Activated naive CD8-positive, alpha-beta T cell treated with anti-CD3 and anti-CD28 coated beads for 36 hours (primary cell): ENCODE results near the gene WDR19. TPM values are rescaled to one million over a fixed set of nuclear protein-coding genes. Genes with fewer than 3 reads are reported as not detected.
"Not testable (repeated sequence)": the region's sequence is repeated elsewhere in the genome, so short reads cannot be mapped to it uniquely, and the experiment has no call there.

Experiments used
- DNase-seq: peaks from one replicate; pipeline ENCODE4 v3.0.0; 2021
- H3K27ac Mint-ChIP-seq: one replicate; pipeline ENCODE4 v1.8.0; 2022; ENCODE audit warnings: mild to moderate bottlenecking, moderate library complexity, mixed read lengths
- H3K27me3 Mint-ChIP-seq: one replicate; pipeline ENCODE4 v1.8.0; 2022; ENCODE audit warnings: mild to moderate bottlenecking, mixed read lengths
- H3K36me3 Mint-ChIP-seq: one replicate; pipeline ENCODE4 v1.8.0; 2021; ENCODE audit warnings: mild to moderate bottlenecking, mixed read lengths
- H3K4me1 Mint-ChIP-seq: one replicate; pipeline ENCODE4 v1.8.0; 2021; ENCODE audit warnings: mixed read lengths
- H3K4me3 Mint-ChIP-seq: one replicate; pipeline ENCODE4 v1.8.0; 2022; ENCODE audit warnings: mild to moderate bottlenecking, moderate library complexity, mixed read lengths
- H3K9me3 Mint-ChIP-seq: one replicate; pipeline ENCODE4 v1.8.0; 2022; ENCODE audit warnings: mixed read lengths
- total RNA-seq, 2 experiments: library from RNA; stranded (reverse); gene quantifications; one replicate each; pipeline ENCODE4 v1.2.3, GENCODE V29; 2021

Gene WDR19
- total RNA-seq, 2 experiments from 2014 or later = 11.0 to 14.1 TPM

DNA sequence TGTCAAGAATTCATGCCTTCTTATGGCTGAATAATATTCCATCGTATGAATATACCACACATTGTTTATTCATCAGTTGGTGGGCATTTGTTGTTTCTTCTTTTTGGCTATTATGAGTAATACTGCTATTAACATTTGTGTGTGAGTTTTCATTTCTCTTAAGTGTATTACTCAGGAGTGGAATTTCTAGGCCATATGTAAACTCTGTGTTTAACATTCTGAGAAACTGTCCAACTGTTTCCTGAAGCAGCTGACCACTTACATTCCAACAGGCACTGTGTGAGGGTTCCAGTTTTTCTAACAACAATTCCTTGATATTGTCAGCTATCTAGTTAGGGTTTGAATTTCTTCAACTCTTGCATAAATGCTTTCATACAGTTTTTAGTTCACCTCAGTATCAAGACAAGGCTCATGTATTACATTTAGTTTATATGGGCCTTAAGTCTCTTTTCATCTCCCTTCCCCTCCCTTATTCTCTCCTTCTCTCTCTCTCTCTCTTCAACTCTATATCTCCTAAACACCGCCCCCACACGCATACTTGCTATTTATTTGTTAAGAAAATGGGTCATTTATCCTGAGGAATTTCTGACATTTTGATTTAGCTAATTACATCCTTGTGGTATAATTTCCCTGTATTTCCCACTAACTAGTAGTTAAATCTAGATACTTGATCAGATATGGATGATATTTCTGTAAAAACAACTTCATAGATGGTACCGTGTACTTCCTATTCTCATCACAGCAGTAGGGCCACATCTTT lies 77.4 kb downstream of the WDR19 start:
- H3K4me1 Mint-ChIP-seq = no peaks in the 10 kb centered on the region
- H3K36me3 Mint-ChIP-seq = peaks cover 17% of the 10 kb centered on the region
- no peak overlapping the region for H3K27ac Mint-ChIP-seq
- no peaks in the 10 kb centered on the region for H3K27me3 Mint-ChIP-seq
- no peak for DNase-seq
- no peaks in the 10 kb centered on the region for H3K9me3 Mint-ChIP-seq
- H3K4me3 Mint-ChIP-seq = no peak overlapping the region

GRCh38 chr4:39263895-39264294 lies 81.6 kb downstream of the WDR19 start:
- no peak for DNase-seq
- H3K27me3 Mint-ChIP-seq = no peaks in the 10 kb centered on the region
- no peak overlapping the region for H3K27ac Mint-ChIP-seq
- H3K4me3 Mint-ChIP-seq = no peak overlapping the region
- H3K9me3 Mint-ChIP-seq = no peaks in the 10 kb centered on the region
- H3K36me3 Mint-ChIP-seq = peaks cover 12% of the 10 kb centered on the region
- H3K4me1 Mint-ChIP-seq = no peaks in the 10 kb centered on the region

GRCh38 chr4:39274503-39274902 lies 92.2 kb downstream of the WDR19 start:
- Mint-ChIP-seq H3K4me3 (no peak overlapping the region), H3K36me3 (peaks cover 6% of the 10 kb centered on the region), H3K4me1 (no peaks in the 10 kb centered on the region), H3K27ac (no peak overlapping the region), H3K9me3 (no peaks in the 10 kb centered on the region), H3K27me3 (no peaks in the 10 kb centered on the region)
- no peak for DNase-seq

DNA sequence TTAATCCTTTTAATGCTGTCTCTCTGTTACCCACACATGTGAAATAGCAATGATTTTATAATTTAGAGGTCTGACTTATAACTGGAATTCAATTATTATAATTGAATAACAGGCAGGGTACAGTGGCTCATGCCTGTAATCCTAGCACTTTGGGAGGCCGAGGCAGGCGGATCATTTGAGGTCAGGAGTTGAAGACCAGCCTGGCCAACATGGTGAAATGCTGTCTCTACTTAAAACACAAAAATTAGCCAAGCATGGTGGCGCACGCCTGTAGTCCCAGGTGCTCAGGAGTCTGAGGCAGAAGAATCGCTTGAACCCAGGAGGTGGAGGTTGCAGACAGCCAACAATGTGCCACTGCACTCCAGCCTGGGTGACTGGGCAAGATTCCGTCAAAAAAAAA lies 95.3 kb downstream of the WDR19 start:
- not testable (repeated sequence) for H3K27ac Mint-ChIP-seq, H3K27me3 Mint-ChIP-seq, H3K4me3 Mint-ChIP-seq, DNase-seq, H3K36me3 Mint-ChIP-seq, H3K9me3 Mint-ChIP-seq, H3K4me1 Mint-ChIP-seq

- no peaks in the 10 kb centered on the region for H3K27me3 Mint-ChIP-seq
- H3K9me3 Mint-ChIP-seq = no peaks in the 10 kb centered on the region
- H3K4me1 Mint-ChIP-seq = no peaks in the 10 kb centered on the region
- H3K36me3 Mint-ChIP-seq = peaks cover 2% of the 10 kb centered on the region
- DNase-seq = no peak
- H3K27ac Mint-ChIP-seq = no peak overlapping the region
- H3K4me3 Mint-ChIP-seq = no peak overlapping the region
Observed at GRCh38 chr4:39278476-39278875, 96.1 kb downstream of the WDR19 start.

DNA sequence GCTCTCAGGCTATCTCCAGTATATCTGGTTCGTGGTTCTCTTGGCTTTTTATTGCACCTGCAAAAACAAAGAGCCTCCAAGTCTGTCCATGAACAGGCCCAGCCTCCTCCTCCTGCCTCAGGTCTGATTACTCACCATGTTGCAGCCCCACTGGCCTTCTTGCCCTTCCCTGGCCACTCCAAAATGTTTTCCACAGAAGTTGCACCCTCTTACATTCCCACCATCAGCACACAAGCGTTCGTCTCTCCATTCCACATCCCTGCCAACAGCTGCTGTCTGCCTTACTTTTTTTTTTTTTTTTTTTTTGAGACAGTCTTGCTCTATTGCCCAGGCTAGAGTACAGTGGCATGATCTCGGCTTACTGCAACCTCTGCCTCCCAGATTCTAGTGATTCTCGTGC lies 97.1 kb downstream of the WDR19 start:
- Mint-ChIP-seq H3K27me3 (no peaks in the 10 kb centered on the region), H3K4me3 (no peak overlapping the region), H3K4me1 (no peaks in the 10 kb centered on the region), H3K27ac (no peak overlapping the region), H3K9me3 (no peaks in the 10 kb centered on the region), H3K36me3 (peaks cover 7% of the 10 kb centered on the region)
- DNase-seq = no peak

- Mint-ChIP-seq H3K4me1 (no peaks in the 10 kb centered on the region), H3K9me3 (no peaks in the 10 kb centered on the region), H3K4me3 (no peak overlapping the region), H3K36me3 (peaks cover 7% of the 10 kb centered on the region), H3K27ac (no peak overlapping the region), H3K27me3 (no peaks in the 10 kb centered on the region)
- no peak for DNase-seq
Observed at GRCh38 chr4:39280770-39281169, 98.4 kb downstream of the WDR19 start.

GRCh38 chr4:39285111-39285795 lies 102.9 kb downstream of the WDR19 start:
- Mint-ChIP-seq H3K4me1 (peaks cover 2% of the 10 kb centered on the region), H3K4me3 (no peak overlapping the region), H3K27me3 (no peaks in the 10 kb centered on the region), H3K36me3 (peaks cover 16% of the 10 kb centered on the region), H3K9me3 (no peaks in the 10 kb centered on the region), H3K27ac (no peak overlapping the region)
- no peak for DNase-seq

- Mint-ChIP-seq H3K9me3 (no peaks in the 10 kb centered on the region), H3K27ac (no peak overlapping the region), H3K36me3 (peaks cover 16% of the 10 kb centered on the region), H3K4me3 (no peak overlapping the region), H3K27me3 (no peaks in the 10 kb centered on the region), H3K4me1 (peaks cover 2% of the 10 kb centered on the region)
- DNase-seq = no peak
Observed at GRCh38 chr4:39285853-39286252, 103.5 kb downstream of the WDR19 start.

DNA sequence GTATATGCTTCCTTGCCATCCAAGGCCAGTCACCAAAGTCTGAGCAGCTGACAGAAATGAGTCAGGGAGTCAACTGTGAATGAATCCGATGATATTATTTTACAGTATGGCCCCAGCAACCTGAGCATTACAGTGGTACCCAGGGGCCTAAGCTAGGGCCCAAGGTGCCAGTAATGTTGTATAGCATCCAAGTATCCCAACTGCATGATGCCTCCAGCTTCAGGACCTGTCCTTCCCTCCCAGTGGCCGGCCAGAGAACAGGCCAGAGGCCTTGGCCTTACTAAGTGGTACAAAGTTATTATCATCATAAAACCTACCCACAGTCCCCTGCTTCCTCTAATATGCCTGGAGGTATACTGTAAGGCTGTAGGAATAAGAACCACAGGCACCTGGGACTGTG lies 103.9 kb downstream of the WDR19 start:
- Mint-ChIP-seq H3K27me3 (no peaks in the 10 kb centered on the region), H3K27ac (no peak overlapping the region), H3K4me3 (no peak overlapping the region), H3K9me3 (no peaks in the 10 kb centered on the region), H3K36me3 (peaks cover 16% of the 10 kb centered on the region), H3K4me1 (peaks cover 2% of the 10 kb centered on the region)
- DNase-seq = no peak

GRCh38 chr4:39287223-39287622 lies 104.9 kb downstream of the WDR19 start:
- H3K36me3 Mint-ChIP-seq = peaks cover 25% of the 10 kb centered on the region
- H3K27me3 Mint-ChIP-seq = no peaks in the 10 kb centered on the region
- H3K4me1 Mint-ChIP-seq = peaks cover 2% of the 10 kb centered on the region
- no peak overlapping the region for H3K27ac Mint-ChIP-seq
- DNase-seq = no peak
- no peak overlapping the region for H3K4me3 Mint-ChIP-seq
- no peaks in the 10 kb centered on the region for H3K9me3 Mint-ChIP-seq

- H3K4me3 Mint-ChIP-seq = no peak overlapping the region
- no peaks in the 10 kb centered on the region for H3K27me3 Mint-ChIP-seq
- DNase-seq = no peak
- H3K9me3 Mint-ChIP-seq = no peaks in the 10 kb centered on the region
- no peak overlapping the region for H3K27ac Mint-ChIP-seq
- H3K36me3 Mint-ChIP-seq = peaks cover 36% of the 10 kb centered on the region
- H3K4me1 Mint-ChIP-seq = peaks cover 2% of the 10 kb centered on the region
Observed at GRCh38 chr4:39291686-39292085, 109.4 kb downstream of the WDR19 start.

DNA sequence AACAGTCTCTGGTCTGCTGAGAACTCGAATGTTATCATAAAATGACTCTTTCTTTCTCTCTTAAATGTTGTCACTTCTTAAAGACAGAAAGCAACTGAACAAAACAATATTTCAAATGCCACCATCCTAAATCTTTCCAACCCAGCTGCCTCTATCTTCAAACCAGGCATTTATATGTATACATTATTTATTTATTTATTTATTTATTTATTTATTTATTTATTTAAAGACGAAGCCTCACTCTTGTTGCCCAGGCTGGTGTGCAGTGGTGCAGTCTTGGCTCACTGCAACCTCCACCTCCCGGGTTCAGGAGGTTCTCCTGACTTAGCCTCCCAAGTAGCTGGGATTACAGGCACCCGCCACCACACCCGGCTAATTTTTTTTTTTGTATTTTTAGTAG lies 110.1 kb downstream of the WDR19 start:
- H3K27me3 Mint-ChIP-seq, DNase-seq, H3K4me1 Mint-ChIP-seq, H3K9me3 Mint-ChIP-seq, H3K4me3 Mint-ChIP-seq, H3K27ac Mint-ChIP-seq: not testable (repeated sequence)
- H3K36me3 Mint-ChIP-seq = peaks cover 33% of the 10 kb centered on the region

DNA sequence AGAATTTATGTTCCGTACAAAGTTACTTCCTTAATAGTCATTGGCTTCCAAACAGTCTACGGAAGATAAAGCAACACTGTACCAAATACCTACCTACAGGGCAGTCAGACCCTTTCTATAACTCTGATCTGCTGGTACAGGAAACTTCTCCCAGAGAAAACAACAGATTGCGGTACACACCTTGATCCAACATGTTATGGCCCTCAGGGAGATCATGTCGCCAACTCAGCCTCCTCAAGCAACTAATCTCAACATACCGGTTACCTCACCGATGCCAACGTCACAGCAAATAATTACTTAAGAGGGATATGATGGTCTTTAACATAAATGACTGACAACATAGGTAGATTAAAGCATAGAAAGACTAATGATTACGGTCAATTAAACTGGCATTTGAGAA lies 113.5 kb downstream of the WDR19 start:
- Mint-ChIP-seq H3K36me3 (peaks cover 59% of the 10 kb centered on the region), H3K27ac (no peak overlapping the region), H3K27me3 (no peaks in the 10 kb centered on the region), H3K4me3 (no peak overlapping the region), H3K9me3 (peaks cover 2% of the 10 kb centered on the region), H3K4me1 (no peaks in the 10 kb centered on the region)
- no peak for DNase-seq

DNA sequence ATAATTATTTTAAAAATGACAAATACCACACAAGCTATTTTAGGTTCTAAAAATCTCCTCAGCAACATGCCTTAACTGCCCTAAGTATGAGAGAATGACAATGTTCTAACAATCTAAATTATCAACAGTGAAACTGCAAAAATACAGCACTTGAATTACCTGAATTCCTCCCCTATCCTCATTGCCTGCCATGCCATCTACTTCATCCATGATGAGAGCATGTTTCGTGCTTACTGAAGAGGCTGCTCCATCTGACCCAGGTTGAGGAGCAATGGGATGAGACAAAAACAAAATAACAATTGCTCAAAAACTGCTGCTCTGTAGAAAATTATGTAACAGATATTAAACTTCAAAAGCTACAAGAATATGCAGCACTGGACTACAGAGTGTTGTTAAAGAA lies 120.6 kb downstream of the WDR19 start:
- H3K27me3 Mint-ChIP-seq = no peaks in the 10 kb centered on the region
- H3K36me3 Mint-ChIP-seq = peaks cover 44% of the 10 kb centered on the region
- peaks cover 1% of the 10 kb centered on the region for H3K4me1 Mint-ChIP-seq
- no peaks in the 10 kb centered on the region for H3K9me3 Mint-ChIP-seq
- H3K27ac Mint-ChIP-seq = no peak overlapping the region
- DNase-seq = no peak
- no peak overlapping the region for H3K4me3 Mint-ChIP-seq

DNA sequence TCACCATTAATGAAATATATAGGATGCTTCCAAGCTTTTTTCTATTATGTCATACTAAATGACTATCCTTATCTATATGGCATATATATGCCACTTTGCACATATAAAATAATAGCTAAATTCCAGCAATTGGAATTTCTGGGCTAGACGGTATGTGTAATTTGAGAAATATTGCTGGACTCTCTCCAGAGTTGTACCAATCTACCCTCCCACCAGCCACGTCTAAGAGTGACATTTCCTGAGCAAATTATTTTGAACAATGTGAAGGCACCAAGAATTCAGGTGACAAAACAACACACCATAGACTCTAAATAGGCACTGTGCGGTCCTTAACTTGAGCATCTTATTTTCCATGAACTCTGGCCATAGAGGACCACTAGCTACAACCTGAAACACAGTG lies 121.5 kb downstream of the WDR19 start:
- Mint-ChIP-seq H3K4me1 (peaks cover 1% of the 10 kb centered on the region), H3K4me3 (no peak overlapping the region), H3K27me3 (no peaks in the 10 kb centered on the region), H3K9me3 (no peaks in the 10 kb centered on the region), H3K27ac (no peak overlapping the region), H3K36me3 (peaks cover 44% of the 10 kb centered on the region)
- DNase-seq = no peak
